ENCODE results near the gene RTL5.

The RTL5 gene

GRCh38 chrX:72107320-72107719 is 24.4 kb downstream of the RTL5 start:
- peak; percentile 63 for DNase-seq

GRCh38 chrX:72105436-72105835 is 26.3 kb downstream of the RTL5 start:
- peak; percentile 64 for DNase-seq

GRCh38 chrX:72102760-72103159 is 29.0 kb downstream of the RTL5 start:
- no peak for DNase-seq

GRCh38 chrX:72102126-72102525 is 29.6 kb downstream of the RTL5 start:
- DNase-seq: no peak

GRCh38 chrX:72101597-72102037 is 30.1 kb downstream of the RTL5 start:
- DNase-seq: peak; percentile 18

GRCh38 chrX:72100824-72101351 is 30.8 kb downstream of the RTL5 start:
- peak; percentile 53 for DNase-seq

- DNase-seq: no peak
These were observed 31.5 kb downstream of the RTL5 start for GRCh38 chrX:72100051-72100755.

GRCh38 chrX:72097098-72097497 is 34.6 kb downstream of the RTL5 start:
- no peak for DNase-seq

GRCh38 chrX:72095370-72095769 is 36.3 kb downstream of the RTL5 start:
- DNase-seq: no peak

GRCh38 chrX:72094894-72095293 is 36.8 kb downstream of the RTL5 start:
- no peak for DNase-seq

GRCh38 chrX:72089254-72089653 is 42.5 kb downstream of the RTL5 start:
- no peak for DNase-seq

GRCh38 chrX:72088761-72089160 is 43.0 kb downstream of the RTL5 start:
- DNase-seq: no peak

GRCh38 chrX:72086995-72087394 is 44.7 kb downstream of the RTL5 start:
- no peak for DNase-seq

- DNase-seq: no peak
These were observed 47.6 kb downstream of the RTL5 start for GRCh38 chrX:72084114-72084513.

GRCh38 chrX:72083291-72083690 is 48.4 kb downstream of the RTL5 start:
- no peak for DNase-seq

- DNase-seq: no peak
These were observed 50.0 kb downstream of the RTL5 start for GRCh38 chrX:72081605-72082320.

GRCh38 chrX:72080800-72081199 is 50.9 kb downstream of the RTL5 start:
- DNase-seq: no peak

GRCh38 chrX:72080150-72080549 is 51.6 kb downstream of the RTL5 start:
- DNase-seq: no peak

- DNase-seq: no peak
These were observed 52.1 kb downstream of the RTL5 start for GRCh38 chrX:72079607-72080006.

- no peak for DNase-seq
These were observed 53.3 kb downstream of the RTL5 start for GRCh38 chrX:72078411-72078810.

All from NK-92 treated with Interleukin-12 subunit alpha and Interleukin-12 subunit beta, amount 100 ng/mL, for 24 hours (cell line).